Endothelial cell of umbilical vein (primary cell): ENCODE results near the gene CD44. TPM values are rescaled to one million over a fixed set of nuclear protein-coding genes. Genes with fewer than 3 reads are reported as not detected.

Source experiments
- BruUV-seq: library from RNA; stranded (reverse); fragments of 400-500 nt; replicated peaks from 2 replicates; lab custom pipeline; 2021; lab: Mats Ljungman, UMichigan
- CTCF ChIA-PET: fragments of 300-600, 350-600 bp; sonication (Branson Sonifier 250); formaldehyde crosslinking; loops from one replicate; lab custom pipeline; 2021; ENCODE audit warnings: antibody characterized with exemption, inconsistent platforms; lab: Charles Lee
- POLR2A ChIA-PET: fragments of 300-600, 350-600 bp; sonication (Branson Sonifier 250); formaldehyde crosslinking; loops from one replicate; lab custom pipeline; 2021; ENCODE audit warnings: antibody characterized with exemption, inconsistent platforms; lab: Charles Lee
- DNase-seq: peaks from one replicate; pipeline ENCODE4 v3.0.0-alpha.2; 2011; ENCODE audit warnings: low read depth, low spot score
- FAIRE-seq: peaks from 2 replicates; lab custom pipeline; 2011; peaks lifted over from hg19 to GRCh38; lab: Jason Lieb, UNC
- H2AFZ ChIP-seq: 2 replicates; pipeline ENCODE4 v1.6.0; 2012; ENCODE audit warnings: low read depth, low read length, control low read depth, inconsistent platforms
- H3K27ac ChIP-seq: 2 replicates; pipeline ENCODE4 v1.5.1; 2011; ENCODE audit warnings: low read depth, mild to moderate bottlenecking, control low read depth, low read length, moderate library complexity; ENCODE audit not compliant: insufficient read depth
- H3K27me3 ChIP-seq, 2 experiments: 2 replicates each; pipeline versions ENCODE4 v1.6.0 to v1.6.1; 2011; ENCODE audit warnings: low read length in 2 of 2, mixed read lengths in 1 of 2; ENCODE audit not compliant: control insufficient read depth in 2 of 2, insufficient read depth in 2 of 2
- H3K36me3 ChIP-seq, 2 experiments: 2 replicates in 1 of 2; 3 replicates in 1 of 2; pipeline ENCODE4 v1.5.1; 2011; ENCODE audit warnings: low read length in 2 of 2, mild to moderate bottlenecking in 1 of 2, moderate library complexity in 1 of 2; ENCODE audit not compliant: control insufficient read depth in 2 of 2, insufficient read depth in 2 of 2; ENCODE audit errors: extremely low read depth in 1 of 2
- H3K4me1 ChIP-seq: 3 replicates; pipeline ENCODE4 v1.5.1; 2011; ENCODE audit warnings: mild to moderate bottlenecking, low read length; ENCODE audit not compliant: control insufficient read depth, insufficient read depth; ENCODE audit errors: extremely low read depth
- H3K4me2 ChIP-seq: 2 replicates; pipeline ENCODE4 v1.6.1; 2011; ENCODE audit warnings: low read length, control low read depth, mixed read lengths; ENCODE audit not compliant: insufficient read depth
- H3K4me3 ChIP-seq, 3 experiments: fragments of 200-600 bp in 1 of 3; sonication (generic), shearing (Covaris generic) in 1 of 3; replicated peaks in 1 of 3; 2 replicates each; pipeline ENCODE4 v1.5.1; 2011 to 2016; ENCODE audit warnings: control low read depth in 3 of 3, low read length in 3 of 3, mild to moderate bottlenecking in 2 of 3, inconsistent platforms in 1 of 3, low read depth in 1 of 3, moderate library complexity in 1 of 3; ENCODE audit not compliant: insufficient read depth in 1 of 3
- H3K79me2 ChIP-seq: 2 replicates; pipeline ENCODE4 v1.6.0; 2012; ENCODE audit warnings: low read length, inconsistent platforms; ENCODE audit not compliant: control insufficient read depth, insufficient read depth
- H3K9ac ChIP-seq: replicated peaks from 2 replicates; pipeline ENCODE3; 2011; ENCODE audit warnings: low read length, control low read depth; ENCODE audit not compliant: insufficient read depth; ENCODE audit errors: extremely low read depth
- H3K9me1 ChIP-seq: replicated peaks from 3 replicates; pipeline ENCODE4 v1.6.0; 2011; ENCODE audit warnings: mild to moderate bottlenecking, low read length; ENCODE audit not compliant: control insufficient read depth, insufficient read depth; ENCODE audit errors: extremely low read depth
- H3K9me3 ChIP-seq: replicated peaks from 2 replicates; pipeline ENCODE4 v1.5.1; 2012; ENCODE audit warnings: low read length, inconsistent platforms; ENCODE audit not compliant: control insufficient read depth, insufficient read depth
- H4K20me1 ChIP-seq: replicated peaks from 2 replicates; pipeline ENCODE3; 2011; ENCODE audit warnings: mild to moderate bottlenecking, low read length; ENCODE audit not compliant: control insufficient read depth, insufficient read depth; ENCODE audit errors: extremely low read depth
- CTCF ChIP-seq, 2 donors: IDR thresholded peaks; 1 replicate in 1 of 2; 2 replicates in 1 of 2; pipeline ENCODE4 v1.5.1; 2011; ENCODE audit warnings: low read length in 2 of 2, mild to moderate bottlenecking in 2 of 2, moderate library complexity in 2 of 2, control low read depth in 1 of 2, inconsistent platforms in 1 of 2, low read depth in 1 of 2; ENCODE audit not compliant: insufficient read depth in 1 of 2; ENCODE audit errors: extremely low read depth in 1 of 2
- EZH2 ChIP-seq: IDR thresholded peaks from 2 replicates; pipeline ENCODE4 v1.6.1; 2012; ENCODE audit warnings: borderline replicate concordance, low read depth, mild to moderate bottlenecking, moderate library complexity, low read length, inconsistent platforms; ENCODE audit not compliant: severe bottlenecking
- FOS ChIP-seq: IDR thresholded peaks from 2 replicates; pipeline ENCODE4 v1.6.1; 2011; ENCODE audit warnings: mild to moderate bottlenecking, low read length, moderate library complexity, borderline replicate concordance; ENCODE audit not compliant: insufficient read depth
- GATA2 ChIP-seq: IDR thresholded peaks from 2 replicates; pipeline ENCODE4 v1.7.0; 2011; ENCODE audit warnings: low read depth, mild to moderate bottlenecking, moderate library complexity, mixed read lengths, low read length; ENCODE audit not compliant: insufficient read length, insufficient read depth
- JUN ChIP-seq: IDR thresholded peaks from 2 replicates; pipeline ENCODE4 v1.6.1; 2011; ENCODE audit warnings: borderline replicate concordance, low read depth; ENCODE audit not compliant: insufficient read length, insufficient read depth
- MAX ChIP-seq: IDR thresholded peaks from 2 replicates; pipeline ENCODE4 v1.6.1; 2011; ENCODE audit not compliant: insufficient read depth, insufficient read length
- MYC ChIP-seq: IDR thresholded peaks from one replicate; pipeline ENCODE4 v1.6.1; 2011; ENCODE audit warnings: mild to moderate bottlenecking, low read depth, low read length
- POLR2A ChIP-seq: IDR thresholded peaks from 2 replicates; pipeline ENCODE4 v1.6.1; 2012; ENCODE audit warnings: low read depth, mild to moderate bottlenecking, control low read depth, low read length
- POLR2AphosphoS5 ChIP-seq: IDR thresholded peaks from 2 replicates; pipeline ENCODE4 v1.6.1; 2012; ENCODE audit warnings: low read depth, mild to moderate bottlenecking, control low read depth, low read length, moderate library complexity; ENCODE audit not compliant: insufficient read depth
- dilution Hi-C: fragments of 300-500 bp; cut with MboI; formaldehyde crosslinking; loops from one replicate; pipeline ENCODE4 v1.15.0; 2019; ENCODE audit warnings: low sequenced_read_pairs; ENCODE audit not compliant: extremely low pct_ligation_motif_present
- intact Hi-C: fragments of 100-400 bp; cut with micrococcal nuclease; formaldehyde crosslinking; loops from one replicate; pipeline ENCODE4 v1.10.0; 2022
- polyA plus RNA-seq, 4 experiments: library from polyadenylated mRNA; depleted of rRNA in 3 of 4; stranded (reverse) in 3 of 4; unstranded in 1 of 4; fragments of >200 nt; gene quantifications; 2 replicates each; pipeline versions ENCODE4 v1.2.1 to v1.2.3, GENCODE V29; 2011 to 2012; ENCODE audit warnings: missing spikeins in 1 of 4
- total RNA-seq: library from RNA; stranded (reverse); gene quantifications from 2 replicates; pipeline ENCODE4 v1.2.3, GENCODE V29; 2021

The CD44 gene
- total and polyA plus RNA-seq, 2 donors (not counting 3 experiments of a cell fraction or from before 2014, with no cell fraction given): 25.5 to 26.3 TPM

GRCh38 chr11:35272391-35272902 lies 133.5 kb downstream of the CD44 start:
- CTCF ChIA-PET: no interaction called here
- dilution Hi-C loops: no loop called here

More at GRCh38 chr11:35272391-35272902, 133.5 kb downstream of the CD44 start:
- H3K9me1 ChIP-seq: no peaks in the 10 kb centered on the region
- no TSS peak for BruUV-seq
- no peak for TF ChIP-seq MYC
- no peak for TF ChIP-seq POLR2AphosphoS5
- no peak for TF ChIP-seq GATA2
- no peak for TF ChIP-seq CTCF (IDR thresholded peaks at IDR 0.05; ENCODE audit: extremely low read depth in 1 of 2, insufficient read depth in 1 of 2, low read depth in 1 of 2, low read length in 2 of 2)
- TF ChIP-seq FOS: no peak
- TF ChIP-seq MAX: no peak
- TF ChIP-seq EZH2: no peak
- TF ChIP-seq POLR2A: no peak
- TF ChIP-seq JUN: no peak
- no peaks in the 10 kb centered on the region for H3K9me3 ChIP-seq
- H3K4me2 ChIP-seq: no peak overlapping the region
- FAIRE-seq: no peak
- H3K79me2 ChIP-seq: no peaks in the 10 kb centered on the region
- POLR2A ChIA-PET: no interaction called here
- no peak for DNase-seq
- intact Hi-C loops: no loop called here
- H3K4me1 ChIP-seq: no peaks in the 10 kb centered on the region
- H3K36me3 ChIP-seq: no peaks in the 10 kb centered on the region
- H3K27me3 ChIP-seq: peaks cover 0 to 14% of the 10 kb centered on the region in 2 experiments
- H4K20me1 ChIP-seq: no peaks in the 10 kb centered on the region
- H3K27ac ChIP-seq: no peak overlapping the region
- no peak overlapping the region for H3K9ac ChIP-seq
- H2AFZ ChIP-seq: no peak overlapping the region
- no peak overlapping the region for H3K4me3 ChIP-seq
